B cell (primary cell): ENCODE data around the gene VOPP1. TPM values are rescaled to one million over a fixed set of nuclear protein-coding genes. Genes with fewer than 3 reads are reported as not detected.

Source experiments
- ATAC-seq: fragments of 200-7000 bp; cut with Tn5 transposase; one replicate; pipeline ENCODE4 v1.10.0; 2021; ENCODE audit warnings: low read depth, mild to moderate bottlenecking, moderate number of reproducible peaks, moderate library complexity
- CTCF ChIA-PET: fragments of 350-600 bp; sonication (Branson Sonifier 250); formaldehyde crosslinking; loops from one replicate; lab custom pipeline; 2021; ENCODE audit warnings: antibody characterized with exemption, inconsistent platforms; lab: Charles Lee
- POLR2A ChIA-PET: fragments of 350-600 bp; sonication (Branson Sonifier 250); formaldehyde crosslinking; loops from one replicate; lab custom pipeline; 2021; ENCODE audit warnings: antibody characterized with exemption; lab: Charles Lee
- DNase-seq: peaks from one replicate; pipeline ENCODE4 v3.0.0; 2013
- H2AFZ ChIP-seq: 2 replicates; pipeline ENCODE4 v1.6.1; 2012; ENCODE audit warnings: mild to moderate bottlenecking, low read depth, low read length; ENCODE audit not compliant: insufficient read depth, poor library complexity, severe bottlenecking
- H3K27ac ChIP-seq, 2 donors: 1 replicate in 1 of 2; 2 replicates in 1 of 2; pipeline ENCODE4 v1.5.1; 2012 to 2013; ENCODE audit warnings: low read length in 2 of 2, mild to moderate bottlenecking in 2 of 2, moderate library complexity in 1 of 2
- H3K27me3 ChIP-seq, 4 experiments: fragments of 200-600 bp in 1 of 4; sonication (generic) in 1 of 4; replicated peaks in 1 of 4; 1 replicate in 2 of 4; 2 replicates in 2 of 4; pipeline versions ENCODE4 v1.6.1 to v1.7.0; 2013 to 2016; ENCODE audit warnings: low read length in 3 of 4, mild to moderate bottlenecking in 2 of 4, mixed read lengths in 1 of 4, moderate library complexity in 1 of 4; ENCODE audit not compliant: insufficient read depth in 4 of 4, control insufficient read depth in 3 of 4; ENCODE audit errors: control extremely low read depth in 1 of 4
- H3K36me3 ChIP-seq, 2 experiments: replicated peaks in 1 of 2; 1 replicate in 1 of 2; 2 replicates in 1 of 2; pipeline versions ENCODE4 v1.6.1 to v1.7.1; 2013; ENCODE audit warnings: low read length in 1 of 2; ENCODE audit not compliant: insufficient read depth in 2 of 2, control insufficient read depth in 1 of 2; ENCODE audit errors: control extremely low read depth in 1 of 2, extremely low read depth in 1 of 2
- H3K4me1 ChIP-seq, 2 donors: fragments of 200-600 bp in 1 of 2; sonication (generic) in 1 of 2; 1 replicate in 1 of 2; 2 replicates in 1 of 2; pipeline versions ENCODE4 v1.5.1 to v1.6.1; 2013 to 2017; ENCODE audit warnings: low read length in 2 of 2; ENCODE audit not compliant: control insufficient read depth in 2 of 2, insufficient read depth in 2 of 2
- H3K4me2 ChIP-seq: replicated peaks from 2 replicates; pipeline ENCODE3; 2012; ENCODE audit warnings: mild to moderate bottlenecking, low read depth, low read length; ENCODE audit not compliant: poor library complexity, severe bottlenecking
- H3K4me3 ChIP-seq, 5 experiments: fragments of 200-600 bp in 1 of 5; sonication (generic) in 1 of 5; 1 replicate in 3 of 5; 2 replicates in 2 of 5; pipeline versions ENCODE4 v1.5.1 to v1.7.0; 2011 to 2016; ENCODE audit warnings: low read length in 4 of 5, mild to moderate bottlenecking in 4 of 5, low read depth in 2 of 5, control low read depth in 1 of 5, moderate library complexity in 1 of 5; ENCODE audit not compliant: insufficient read depth in 1 of 5; ENCODE audit errors: control extremely low read depth in 1 of 5, extremely low read depth in 1 of 5
- H3K79me2 ChIP-seq: fragments of 200-600 bp; sonication (generic); one replicate; pipeline ENCODE4 v1.6.0; 2016; ENCODE audit warnings: low read length; ENCODE audit not compliant: control insufficient read depth, insufficient read depth
- H3K9ac ChIP-seq: fragments of 200-600 bp; sonication (generic); 2 replicates; pipeline ENCODE4 v1.6.1; 2017; ENCODE audit warnings: mild to moderate bottlenecking, low read length, moderate library complexity
- H3K9me3 ChIP-seq, 3 donors: one replicate each; pipeline versions ENCODE4 v1.6.1 to v1.7.1; 2013; ENCODE audit warnings: low read length in 2 of 3; ENCODE audit not compliant: control insufficient read depth in 2 of 3, insufficient read depth in 1 of 3; ENCODE audit errors: control extremely low read depth in 1 of 3
- H4K20me1 ChIP-seq: 2 replicates; pipeline ENCODE4 v1.6.0; 2012; ENCODE audit warnings: mild to moderate bottlenecking, low read length; ENCODE audit not compliant: insufficient read depth, control insufficient read depth, poor library complexity, severe bottlenecking
- H3K27ac Mint-ChIP-seq: one replicate; pipeline ENCODE4 v1.8.0; 2021; ENCODE audit warnings: mixed read lengths
- H3K27me3 Mint-ChIP-seq: one replicate; pipeline ENCODE4 v1.8.0; 2021; ENCODE audit warnings: mixed read lengths
- H3K4me1 Mint-ChIP-seq: one replicate; pipeline ENCODE4 v1.8.0; 2021; ENCODE audit warnings: mixed read lengths
- H3K4me3 Mint-ChIP-seq: one replicate; pipeline ENCODE4 v1.8.0; 2021; ENCODE audit warnings: mixed read lengths
- H3K9me3 Mint-ChIP-seq: one replicate; pipeline ENCODE4 v1.8.0; 2022; ENCODE audit warnings: mixed read lengths; ENCODE audit not compliant: insufficient read depth
- EZH2 ChIP-seq: IDR thresholded peaks from 2 replicates; pipeline ENCODE4 v1.6.1; 2012; ENCODE audit warnings: borderline replicate concordance, low read depth, mild to moderate bottlenecking, moderate library complexity, low read length; ENCODE audit not compliant: insufficient read depth, poor library complexity, severe bottlenecking
- WGBS: methylation state at CpG from one replicate; pipeline ENCODE4 v1.1.5; 2013; ENCODE audit warnings: missing lambda C conversion rate; ENCODE audit not compliant: insufficient coverage; 5-methylcytosine and 5-hydroxymethylcytosine counted together
- intact Hi-C: fragments of 100-400 bp; cut with micrococcal nuclease; formaldehyde crosslinking; loops from one replicate; pipeline ENCODE4 v1.10.0; 2022
- polyA plus RNA-seq: library from polyadenylated mRNA; depleted of rRNA; stranded (reverse); fragments of >200 nt; gene quantifications from 2 replicates; pipeline ENCODE4 v1.2.3, GENCODE V29; 2012
- total RNA-seq, 2 donors: library from RNA; stranded (reverse); fragments of 120-200 nt in 1 of 2; gene quantifications; 1 replicate in 1 of 2; 2 replicates in 1 of 2; pipeline versions ENCODE4 v1.2.3 to v1.2.4, GENCODE V29; 2013 to 2022
- TF ChIP-seq, protein P1 (sequence below): fragments of 200-600 bp; IDR thresholded peaks from one replicate; pipeline ENCODE4 v1.8.0; 2022; ENCODE audit warnings: antibody characterized with exemption, mild to moderate bottlenecking

The VOPP1 gene
- total and polyA plus RNA-seq, 2 donors (not counting 1 experiment from before 2014, with no cell fraction given), result 53.2 to 256 TPM

DNA sequence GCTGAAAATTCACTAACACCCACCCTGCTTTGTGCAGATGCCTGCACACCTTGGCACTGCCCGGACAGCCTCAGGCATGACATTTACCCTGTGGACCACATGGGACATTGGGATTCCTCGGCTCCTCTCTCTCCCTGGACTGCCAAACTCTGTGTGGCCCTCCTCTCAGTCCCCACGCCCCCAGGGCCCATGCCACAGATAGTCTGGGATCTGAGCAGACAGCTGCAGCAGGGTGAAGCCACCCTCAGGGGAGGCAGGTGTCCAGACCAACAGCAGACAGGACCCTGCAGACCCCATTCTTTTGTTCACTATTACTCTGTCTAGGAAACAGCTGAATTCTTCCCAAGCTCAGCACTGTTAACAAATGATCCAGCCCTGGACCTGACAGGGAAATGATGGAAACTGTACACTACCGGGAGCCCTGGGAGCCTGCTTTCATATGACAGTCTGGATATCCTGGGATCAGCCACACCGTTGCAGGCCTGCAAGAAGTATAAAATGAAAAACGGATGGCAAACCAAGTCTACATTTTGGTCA, 83.4 kb downstream of the VOPP1 start:
- POLR2A ChIA-PET, result no interaction called here
- H3K4me3 ChIP-seq, result no peak overlapping the region
- H3K27ac Mint-ChIP-seq, result peak overlapping the region; percentile 56

DNA sequence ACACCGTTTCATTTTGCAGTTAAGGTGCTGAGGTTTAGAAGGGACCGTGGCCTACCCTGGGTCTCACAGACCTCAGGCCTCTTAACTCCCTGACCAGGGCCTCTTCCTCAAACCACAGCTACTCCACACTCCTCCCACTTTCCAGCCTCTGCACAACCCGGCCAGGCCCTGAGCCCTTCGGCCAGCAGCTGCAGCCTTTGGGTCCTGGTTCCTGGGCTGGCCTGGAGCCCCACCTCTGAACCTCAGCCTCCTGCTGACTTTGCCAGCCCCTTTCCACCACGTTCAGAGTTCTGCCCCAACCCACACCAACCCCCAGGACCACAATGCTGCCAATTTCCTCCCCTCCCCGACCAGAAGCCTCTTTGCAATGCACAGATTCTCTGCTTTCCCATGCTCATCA, 84.1 kb downstream of the VOPP1 start:
- DNase-seq (no peak), ATAC-seq (no peak)
- ChIA-PET POLR2A (no interaction called here), CTCF (interaction anchor here (0.6 kb wide), 1 partner anchor 80 kb away, joined by 3 read pairs; no protein-coding TSS in a partner anchor)
- Histone ChIP-seq H3K9me3 (no peaks in the 10 kb centered on the region), H3K27ac (no peak overlapping the region), H3K4me1 (no peaks in the 10 kb centered on the region), H3K79me2 (peaks cover 81% of the 10 kb centered on the region), H3K27me3 (no peaks in the 10 kb centered on the region), H3K4me3 (no peak overlapping the region), H3K4me2 (no peak overlapping the region), H3K36me3 (peaks cover 0 to 74% of the 10 kb centered on the region in 2 experiments), H4K20me1 (peaks cover 57% of the 10 kb centered on the region), H2AFZ (no peak overlapping the region), H3K9ac (no peak overlapping the region)
- H3K4me3 Mint-ChIP-seq, result no peak overlapping the region
- intact Hi-C loops, result no loop called here
- no peaks in the 10 kb centered on the region for H3K27me3 Mint-ChIP-seq
- peaks cover 9% of the 10 kb centered on the region for H3K4me1 Mint-ChIP-seq
- 79% methylated on average over 6 of the region's 6 CpGs for WGBS
- TF ChIP-seq, protein P1, sequence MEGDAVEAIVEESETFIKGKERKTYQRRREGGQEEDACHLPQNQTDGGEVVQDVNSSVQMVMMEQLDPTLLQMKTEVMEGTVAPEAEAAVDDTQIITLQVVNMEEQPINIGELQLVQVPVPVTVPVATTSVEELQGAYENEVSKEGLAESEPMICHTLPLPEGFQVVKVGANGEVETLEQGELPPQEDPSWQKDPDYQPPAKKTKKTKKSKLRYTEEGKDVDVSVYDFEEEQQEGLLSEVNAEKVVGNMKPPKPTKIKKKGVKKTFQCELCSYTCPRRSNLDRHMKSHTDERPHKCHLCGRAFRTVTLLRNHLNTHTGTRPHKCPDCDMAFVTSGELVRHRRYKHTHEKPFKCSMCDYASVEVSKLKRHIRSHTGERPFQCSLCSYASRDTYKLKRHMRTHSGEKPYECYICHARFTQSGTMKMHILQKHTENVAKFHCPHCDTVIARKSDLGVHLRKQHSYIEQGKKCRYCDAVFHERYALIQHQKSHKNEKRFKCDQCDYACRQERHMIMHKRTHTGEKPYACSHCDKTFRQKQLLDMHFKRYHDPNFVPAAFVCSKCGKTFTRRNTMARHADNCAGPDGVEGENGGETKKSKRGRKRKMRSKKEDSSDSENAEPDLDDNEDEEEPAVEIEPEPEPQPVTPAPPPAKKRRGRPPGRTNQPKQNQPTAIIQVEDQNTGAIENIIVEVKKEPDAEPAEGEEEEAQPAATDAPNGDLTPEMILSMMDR, result no peak
- TF ChIP-seq EZH2, result no peak
- peak overlapping the region; percentile 32 for H3K27ac Mint-ChIP-seq
- no peaks in the 10 kb centered on the region for H3K9me3 Mint-ChIP-seq

More for the DNA sequence above, 83.4 kb downstream of the VOPP1 start:
- TF ChIP-seq EZH2, result no peak
- TF ChIP-seq, protein P1, result no peak
- Histone ChIP-seq H3K79me2 (peaks cover 82% of the 10 kb centered on the region), H2AFZ (no peak overlapping the region), H3K27me3 (no peaks in the 10 kb centered on the region), H3K9ac (no peak overlapping the region), H3K4me1 (no peaks in the 10 kb centered on the region), H3K36me3 (peaks cover 0 to 77% of the 10 kb centered on the region in 2 experiments), H3K4me2 (no peak overlapping the region), H3K9me3 (no peaks in the 10 kb centered on the region), H4K20me1 (peaks cover 58% of the 10 kb centered on the region), H3K27ac (no peak overlapping the region)
- 95% methylated on average over 6 of the region's 6 CpGs for WGBS
- CTCF ChIA-PET, result interaction anchor here (0.6 to 1.0 kb wide), 2 partner anchors 9 to 79 kb away, joined by 3 read pairs; no protein-coding TSS in a partner anchor
- H3K27me3 Mint-ChIP-seq, result no peaks in the 10 kb centered on the region
- H3K4me1 Mint-ChIP-seq, result peaks cover 9% of the 10 kb centered on the region
- ATAC-seq, result no peak
- DNase-seq, result no peak
- no peaks in the 10 kb centered on the region for H3K9me3 Mint-ChIP-seq
- no peak overlapping the region for H3K4me3 Mint-ChIP-seq
- intact Hi-C loops, result no loop called here
